ENCODE measurements around the gene HDAC9. TPM values are rescaled to one million over a fixed set of nuclear protein-coding genes. Genes with fewer than 3 reads are reported as not detected.

The HDAC9 gene
- total RNA-seq, 1 experiment from 2014 or later = 7.7 TPM

DNA sequence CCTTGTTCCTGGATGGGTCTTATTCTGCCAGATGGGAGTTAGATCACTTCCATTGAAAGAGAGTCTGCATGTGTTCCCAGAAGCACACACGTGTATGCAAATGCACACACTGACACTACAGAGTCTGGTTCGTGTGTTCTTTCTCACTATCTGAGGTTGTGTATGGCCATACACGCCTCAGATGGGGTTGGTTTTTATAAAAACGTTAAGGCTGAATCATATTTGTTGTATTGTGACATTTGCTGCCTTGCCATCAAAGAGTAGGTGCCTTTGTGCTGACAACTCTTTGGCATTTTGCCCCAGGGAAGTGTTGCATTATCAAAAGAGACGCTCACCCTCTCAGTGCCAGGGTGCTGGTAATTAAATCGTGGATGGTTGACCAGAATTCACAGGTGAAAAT, 37.7 kb upstream of the HDAC9 start:
- WGBS (ENCODE audit: extremely low coverage, insufficient read length, low lambda C conversion rate) = no CpG with 5 or more reads among the region's 6 CpGs
- no peaks in the 10 kb centered on the region for H3K27me3 Mint-ChIP-seq (ENCODE audit: low read depth)
- no peak overlapping the region for H2BK20ac ChIP-seq (ENCODE audit: low read depth, low read length, poor library complexity, severe bottlenecking)
- no peaks in the 10 kb centered on the region; a peak in 1 of 7 replicates for H3K36me3 Mint-ChIP-seq (ENCODE audit: insufficient read depth in 1 of 3, low read depth in 3 of 3)
- H3K4me3 Mint-ChIP-seq = no peak overlapping the region
- H2AFZ ChIP-seq (ENCODE audit: low read length) = no peak overlapping the region
- H3K4me2 ChIP-seq (ENCODE audit: insufficient read depth, insufficient read length, low read length) = no peak overlapping the region
- no peak overlapping the region for H3T11ph ChIP-seq (ENCODE audit: low read length)
- H4K8ac ChIP-seq (replicated peaks; ENCODE audit: insufficient read length, low read depth, low read length) = no peak overlapping the region
- no peak overlapping the region for H3K56ac ChIP-seq (ENCODE audit: insufficient read length, low read depth, low read length)
- H2BK5ac ChIP-seq (ENCODE audit: insufficient read length, low read length) = no peak overlapping the region
- no peaks in the 10 kb centered on the region for H3K9me3 ChIP-seq (ENCODE audit: control insufficient read depth, low read depth, low read length)
- DNase-seq = no peak
- H3K27ac Mint-ChIP-seq = no peak overlapping the region
- H3K18ac ChIP-seq (ENCODE audit: insufficient read length, low read depth, low read length) = no peak overlapping the region
- H2BK120ac ChIP-seq (ENCODE audit: low read depth, low read length, poor library complexity, severe bottlenecking) = no peak overlapping the region
- no peak overlapping the region for H4K5ac ChIP-seq (ENCODE audit: insufficient read length, low read depth, low read length)
- H3K79me1 ChIP-seq (ENCODE audit: insufficient read depth, low read depth, low read length, poor library complexity, severe bottlenecking) = no peaks in the 10 kb centered on the region
- TF ChIP-seq, protein P1, sequence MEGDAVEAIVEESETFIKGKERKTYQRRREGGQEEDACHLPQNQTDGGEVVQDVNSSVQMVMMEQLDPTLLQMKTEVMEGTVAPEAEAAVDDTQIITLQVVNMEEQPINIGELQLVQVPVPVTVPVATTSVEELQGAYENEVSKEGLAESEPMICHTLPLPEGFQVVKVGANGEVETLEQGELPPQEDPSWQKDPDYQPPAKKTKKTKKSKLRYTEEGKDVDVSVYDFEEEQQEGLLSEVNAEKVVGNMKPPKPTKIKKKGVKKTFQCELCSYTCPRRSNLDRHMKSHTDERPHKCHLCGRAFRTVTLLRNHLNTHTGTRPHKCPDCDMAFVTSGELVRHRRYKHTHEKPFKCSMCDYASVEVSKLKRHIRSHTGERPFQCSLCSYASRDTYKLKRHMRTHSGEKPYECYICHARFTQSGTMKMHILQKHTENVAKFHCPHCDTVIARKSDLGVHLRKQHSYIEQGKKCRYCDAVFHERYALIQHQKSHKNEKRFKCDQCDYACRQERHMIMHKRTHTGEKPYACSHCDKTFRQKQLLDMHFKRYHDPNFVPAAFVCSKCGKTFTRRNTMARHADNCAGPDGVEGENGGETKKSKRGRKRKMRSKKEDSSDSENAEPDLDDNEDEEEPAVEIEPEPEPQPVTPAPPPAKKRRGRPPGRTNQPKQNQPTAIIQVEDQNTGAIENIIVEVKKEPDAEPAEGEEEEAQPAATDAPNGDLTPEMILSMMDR (conservative IDR thresholded peaks at IDR 0.05) = no peak
- H3K23me2 ChIP-seq (ENCODE audit: insufficient read length, low read depth, low read length, poor library complexity, severe bottlenecking) = no peaks in the 10 kb centered on the region
- no peaks in the 10 kb centered on the region for H4K20me1 ChIP-seq (ENCODE audit: control insufficient read depth, insufficient read depth, insufficient read length)
- no peaks in the 10 kb centered on the region for H3K79me2 ChIP-seq (ENCODE audit: insufficient read depth, low read length)
- no peak overlapping the region for H3K14ac ChIP-seq (ENCODE audit: insufficient read depth, low read length)
- H3K9ac ChIP-seq (ENCODE audit: extremely low read depth, insufficient read length, low read length) = no peak overlapping the region
- H3K4me1 ChIP-seq (ENCODE audit: insufficient read depth, low read length) = no peaks in the 10 kb centered on the region
- H3K4me1 Mint-ChIP-seq = peaks cover 4 to 5% of the 10 kb centered on the region in 2 experiments; a peak in 3 of 4 replicates
- no peak overlapping the region for H3K23ac ChIP-seq (ENCODE audit: insufficient read length, low read depth, low read length)
- H3K9me3 Mint-ChIP-seq = no peaks in the 10 kb centered on the region
- H2AK5ac ChIP-seq (ENCODE audit: insufficient read length, low read length) = no peak overlapping the region
- no peak overlapping the region for H4K91ac ChIP-seq (ENCODE audit: insufficient read length, low read depth, low read length)
- H2BK15ac ChIP-seq (ENCODE audit: low read depth, low read length) = no peak overlapping the region
- H3K27me3 ChIP-seq (ENCODE audit: insufficient read depth, low read length) = no peaks in the 10 kb centered on the region
- H3K27ac ChIP-seq (ENCODE audit: insufficient read length, low read depth, low read length) = no peak overlapping the region
- H3K4ac ChIP-seq (ENCODE audit: low read depth, low read length) = no peak overlapping the region
- no peak overlapping the region for H2BK12ac ChIP-seq (ENCODE audit: insufficient read length, low read depth, low read length)

All from H9 (cell line).